A549 (cell line): ENCODE measurements around the gene CAT. TPM values are rescaled to one million over a fixed set of nuclear protein-coding genes. Genes with fewer than 3 reads are reported as not detected.

Source experiments
- ATAC-seq, 2 experiments: fragments of 200-7000 bp in 1 of 2; fragments of >200 bp in 1 of 2; cut with Nextera tagmentation in 1 of 2; cut with Tn5 transposase in 1 of 2; 3 replicates each; pipeline versions ENCODE4 v1.8.0 to v1.9.1; 2018 to 2020; ENCODE audit warnings: mild to moderate bottlenecking in 1 of 2, moderate library complexity in 1 of 2
- CTCF ChIA-PET: fragments of 300-600 bp; sonication (Branson Sonifier 250); formaldehyde crosslinking; extraction: SDS; loops from one replicate; lab custom pipeline; 2021; ENCODE audit warnings: antibody characterized with exemption, inconsistent platforms; lab: Yijun Ruan, JAX
- POLR2A ChIA-PET: fragments of 350-600 bp; formaldehyde crosslinking; extraction: SDS; loops from one replicate; lab custom pipeline; 2021; ENCODE audit warnings: antibody characterized with exemption, inconsistent platforms; lab: Yijun Ruan, JAX
- DNase-seq, 2 experiments: peaks; one replicate each; pipeline versions ENCODE4 v3.0.0 to v3.0.0-alpha.2; 2011 to 2016; ENCODE audit warnings: low read depth in 1 of 2, low spot score in 1 of 2
- FAIRE-seq: peaks from 2 replicates; lab custom pipeline; 2011; peaks lifted over from hg19 to GRCh38; lab: Jason Lieb, UNC
- H3K27ac ChIP-seq, 2 experiments: fragments of >200 bp; sonication (Bioruptor Twin); formaldehyde crosslinking; 3 replicates each; pipeline ENCODE4 v1.5.1; 2016 to 2017
- H3K4me1 ChIP-seq: fragments of >200 bp; sonication (Bioruptor Twin); formaldehyde crosslinking; 3 replicates; pipeline ENCODE4 v1.6.1; 2016
- H3K4me2 ChIP-seq: fragments of >200 bp; sonication (Bioruptor Twin); formaldehyde crosslinking; 3 replicates; pipeline ENCODE4 v1.6.1; 2016
- H3K4me3 ChIP-seq: fragments of >200 bp; sonication (Bioruptor Twin); formaldehyde crosslinking; 3 replicates; pipeline ENCODE4 v1.5.1; 2016
- H3K9me3 ChIP-seq: fragments of >200 bp; sonication (Bioruptor Twin); formaldehyde crosslinking; 3 replicates; pipeline ENCODE4 v1.6.1; 2016
- BCL3 ChIP-seq: fragments of >200 bp; sonication (Bioruptor Twin); formaldehyde crosslinking; IDR thresholded peaks from 3 replicates; pipeline ENCODE4 v1.6.1; 2016
- BHLHE40 ChIP-seq: IDR thresholded peaks from 2 replicates; pipeline ENCODE4 v1.6.1; 2012; ENCODE audit warnings: low read depth, low read length, inconsistent platforms
- CBX8 ChIP-seq: fragments of 200-600 bp; sonication (generic); IDR thresholded peaks from 2 replicates; pipeline ENCODE4 v1.6.1; 2016
- CHD2 ChIP-seq: fragments of 150-350 bp; IDR thresholded peaks from 2 replicates; pipeline ENCODE4 v1.6.1; 2014; ENCODE audit warnings: low read length; ENCODE audit not compliant: partially characterized antibody
- CHD4 ChIP-seq: fragments of 200-600 bp; sonication (generic); IDR thresholded peaks from 2 replicates; pipeline ENCODE4 v1.6.1; 2016; ENCODE audit warnings: antibody characterized with exemption, mild to moderate bottlenecking, borderline replicate concordance
- E2F6 ChIP-seq: IDR thresholded peaks from 2 replicates; pipeline ENCODE4 v1.6.1; 2012; ENCODE audit warnings: low read depth, borderline replicate concordance
- EHMT2 ChIP-seq: fragments of 200-600 bp; sonication (generic); IDR thresholded peaks from 2 replicates; pipeline ENCODE4 v1.6.1; 2016; ENCODE audit warnings: antibody characterized with exemption, low read depth, mild to moderate bottlenecking, moderate library complexity
- ELK1 ChIP-seq: fragments of 150-350 bp; IDR thresholded peaks from 2 replicates; pipeline ENCODE4 v1.6.1; 2014; ENCODE audit warnings: low read depth, mild to moderate bottlenecking, low read length
- EP300 ChIP-seq, 2 experiments: fragments of >200 bp; sonication (Bioruptor Twin); formaldehyde crosslinking; IDR thresholded peaks; 2 replicates in 1 of 2; 3 replicates in 1 of 2; pipeline ENCODE4 v1.6.1; 2016 to 2017
- FOXS1 ChIP-seq: fragments of 250-450 bp; sonication (Bioruptor Pico); IDR thresholded peaks from 2 replicates; pipeline ENCODE4 v1.5.0; 2020; ENCODE audit warnings: mild to moderate bottlenecking, moderate library complexity
- HDAC2 ChIP-seq: fragments of 200-600 bp; sonication (generic); IDR thresholded peaks from 2 replicates; pipeline ENCODE4 v1.6.1; 2016
- HOXA7 ChIP-seq: fragments of 250-450 bp; sonication (Bioruptor Pico); IDR thresholded peaks from 2 replicates; pipeline ENCODE4 v1.5.0; 2020; ENCODE audit warnings: mild to moderate bottlenecking, moderate library complexity
- HOXB13 ChIP-seq: fragments of 250-450 bp; sonication (Bioruptor Pico); IDR thresholded peaks from 2 replicates; pipeline ENCODE4 v1.5.0; 2020; ENCODE audit warnings: low read depth, mild to moderate bottlenecking, moderate library complexity
- HOXB5 ChIP-seq: fragments of 250-450 bp; sonication (Bioruptor Pico); IDR thresholded peaks from 2 replicates; pipeline ENCODE4 v1.5.0; 2020; ENCODE audit warnings: mild to moderate bottlenecking, moderate library complexity
- KDM1A ChIP-seq: fragments of 200-600 bp; sonication (generic); IDR thresholded peaks from 2 replicates; pipeline ENCODE4 v1.6.1; 2016; ENCODE audit warnings: low read depth, mild to moderate bottlenecking
- KDM5A ChIP-seq: fragments of 200-600 bp; sonication (generic); IDR thresholded peaks from 2 replicates; pipeline ENCODE4 v1.6.1; 2016; ENCODE audit warnings: antibody characterized with exemption, mild to moderate bottlenecking
- MAZ ChIP-seq: fragments of 150-350 bp; IDR thresholded peaks from 2 replicates; pipeline ENCODE4 v1.6.1; 2014; ENCODE audit warnings: antibody characterized with exemption, low read depth, low read length, borderline replicate concordance
- MYC ChIP-seq: IDR thresholded peaks from 2 replicates; pipeline ENCODE4 v1.6.1; 2012; ENCODE audit warnings: mild to moderate bottlenecking, inconsistent platforms, low read length, improper control_type of control experiment, borderline replicate concordance
- PBX3 ChIP-seq: IDR thresholded peaks from 2 replicates; pipeline ENCODE4 v1.6.1; 2012
- PHF8 ChIP-seq: fragments of 200-600 bp; sonication (generic); IDR thresholded peaks from 2 replicates; pipeline ENCODE4 v1.6.1; 2016; ENCODE audit warnings: low read depth, mild to moderate bottlenecking, antibody characterized with exemption, moderate library complexity, borderline replicate concordance
- RCOR1 ChIP-seq: fragments of 150-350 bp; IDR thresholded peaks from 2 replicates; pipeline ENCODE4 v1.6.1; 2014; ENCODE audit warnings: antibody characterized with exemption, low read length, low read depth
- SMC3 ChIP-seq: fragments of >200 bp; sonication (Bioruptor Twin); formaldehyde crosslinking; IDR thresholded peaks from 3 replicates; pipeline ENCODE4 v1.6.1; 2018; ENCODE audit warnings: inconsistent platforms
- ZC3H11A ChIP-seq: fragments of 450-650 bp; IDR thresholded peaks from 2 replicates; pipeline ENCODE4 v1.6.1; 2014; ENCODE audit warnings: antibody characterized with exemption, mild to moderate bottlenecking
- ZSCAN20 ChIP-seq: fragments of 250-450 bp; sonication (Bioruptor Pico); IDR thresholded peaks from 2 replicates; pipeline ENCODE4 v1.8.0; 2022; ENCODE audit warnings: mild to moderate bottlenecking, moderate library complexity
- WGBS: methylation state at CpG from one replicate; pipeline ENCODE4 v1.1.6; 2017; ENCODE audit errors: missing lambda C conversion rate; 5-methylcytosine and 5-hydroxymethylcytosine counted together
- polyA plus RNA-seq, 4 experiments: library from polyadenylated mRNA; depleted of rRNA in 3 of 4; stranded (reverse); fragments of >200 nt; fragmentation: RNase III in 1 of 4; extraction: RNeasy Plus Mini Kit Qiagen cat#74134 plus additional on column Dnase treatment in 1 of 4; gene quantifications; 2 replicates in 3 of 4; 3 replicates in 1 of 4; pipeline ENCODE4 v1.2.3, GENCODE V29; 2011 to 2017

The CAT gene
- polyA plus RNA-seq, 2 of the 4 experiments (the other 2 are of a cell fraction), result 51.2 to 74.2 TPM

- Histone ChIP-seq H3K27ac (no peak overlapping the region), H3K9me3 (0 out of 3 replicates have a peak, but pooled peaks cover 4% of the 10 kb centered on the region), H3K4me3 (no peak overlapping the region), H3K4me1 (peaks cover 7% of the 10 kb centered on the region; the same call in 2 of the 3 replicates), H3K4me2 (no peak overlapping the region)
- ATAC-seq, result no peak
- 92% methylated on average over 4 of the region's 4 CpGs for WGBS
- CTCF ChIA-PET, result interaction anchor here (1.4 to 1.6 kb wide), 3 partner anchors 11 to 270 kb away, joined by 3 to 6 read pairs (median 4); no protein-coding TSS in a partner anchor
- no peak for FAIRE-seq
- DNase-seq, result no peak
- TF ChIP-seq FOXS1, result no peak
- TF ChIP-seq EHMT2, result no peak
- TF ChIP-seq, all 56 proteins: peak for 0
- POLR2A ChIA-PET, result no interaction called here
Measured at GRCh38 chr11:34444428-34444827, 5.7 kb downstream of the CAT start.

GRCh38 chr11:34445956-34446355 lies 7.2 kb downstream of the CAT start:
- H3K4me1 ChIP-seq, result no peaks in the 10 kb centered on the region
- H3K4me2 ChIP-seq, result no peak overlapping the region
- WGBS, result 76% methylated on average over 4 of the region's 4 CpGs
- DNase-seq (no peak), FAIRE-seq (no peak), ATAC-seq (no peak)
- TF ChIP-seq E2F6 (no peak), EP300 (IDR thresholded peaks at IDR 0.05) (no peak), MAZ (no peak), HOXB13 (no peak), MYC (no peak), EHMT2 (no peak)
- no peak overlapping the region for H3K27ac ChIP-seq
- ChIA-PET CTCF (interaction anchor here (0.6 to 1.8 kb wide), 5 partner anchors 11 to 183 kb away, joined by 3 to 5 read pairs (median 3); no protein-coding TSS in a partner anchor), POLR2A (interaction anchor here (0.7 kb wide), 1 partner anchor 11 kb away, joined by 4 read pairs; no protein-coding TSS in a partner anchor)
- H3K9me3 ChIP-seq, result 0 out of 3 replicates have a peak, but pooled peaks cover 4% of the 10 kb centered on the region
- H3K4me3 ChIP-seq, result no peak overlapping the region

GRCh38 chr11:34446386-34446785 lies 7.7 kb downstream of the CAT start:
- no peak overlapping the region for H3K4me3 ChIP-seq
- FAIRE-seq (no peak), DNase-seq (no peak), ATAC-seq (no peak)
- CTCF ChIA-PET, result interaction anchor here (0.6 to 1.8 kb wide), 4 partner anchors 11 to 183 kb away, joined by 3 to 5 read pairs (median 3); no protein-coding TSS in a partner anchor
- H3K4me2 ChIP-seq, result no peak overlapping the region
- POLR2A ChIA-PET, result interaction anchor here (0.7 kb wide), 1 partner anchor 10 kb away, joined by 4 read pairs; no protein-coding TSS in a partner anchor
- H3K27ac ChIP-seq, result no peak overlapping the region
- 89% methylated on average over 5 of the region's 5 CpGs for WGBS
- TF ChIP-seq SMC3 (no peak), PBX3 (no peak), KDM1A (no peak), KDM5A (no peak), HOXB13 (no peak), ZC3H11A (no peak), PHF8 (no peak), BHLHE40 (no peak), CHD2 (no peak), ELK1 (no peak), EP300 (IDR thresholded peaks at IDR 0.05) (no peak), HOXB5 (CRISPR knock-in tag) (no peak), HDAC2 (no peak), HOXA7 (CRISPR knock-in tag) (no peak), CBX8 (no peak), BCL3 (no peak), RCOR1 (no peak), ZSCAN20 (CRISPR knock-in tag) (no peak), CHD4 (no peak)
- TF ChIP-seq, all 56 proteins: peak for 0
- H3K9me3 ChIP-seq, result 0 out of 3 replicates have a peak, but pooled peaks cover 4% of the 10 kb centered on the region
- H3K4me1 ChIP-seq, result no peaks in the 10 kb centered on the region
